DMS53 (cell line): ENCODE measurements around the gene IFNG-AS1.

Source experiments
- DNase-seq: peaks from one replicate; lab custom pipeline; 2025; lab: John Stamatoyannopoulos, UW

The IFNG-AS1 gene

DNA sequence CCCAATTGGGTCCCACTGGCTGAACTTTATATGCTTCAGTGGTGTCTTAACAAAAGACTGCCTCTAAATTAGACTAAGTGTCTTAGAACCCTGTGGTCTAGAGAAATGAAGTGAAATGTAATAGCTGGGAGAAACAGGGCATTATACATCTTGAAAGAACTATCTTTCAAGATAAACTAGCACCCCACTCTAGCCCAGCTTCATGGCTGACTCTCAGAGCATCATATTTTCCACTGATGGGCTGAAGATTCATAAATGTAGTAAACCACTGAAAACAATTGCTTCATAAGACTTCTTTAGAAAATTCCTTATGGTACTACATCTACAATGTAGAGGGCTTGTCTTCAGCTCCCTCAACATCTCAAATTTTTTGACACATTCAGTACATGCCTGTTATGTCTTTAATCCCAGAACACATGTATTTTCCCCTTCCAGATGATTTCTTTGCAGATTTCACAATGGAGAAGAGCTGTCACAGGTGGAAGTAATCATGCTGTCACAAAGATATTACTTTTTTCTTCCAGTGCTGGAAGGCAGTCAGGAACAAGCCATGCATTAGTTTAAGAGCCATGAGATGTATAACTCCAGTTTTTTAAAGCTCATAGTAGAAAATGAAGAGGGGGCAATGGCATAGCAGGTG, 48.5 kb downstream of the IFNG-AS1 start:
- no peak for DNase-seq

DNA sequence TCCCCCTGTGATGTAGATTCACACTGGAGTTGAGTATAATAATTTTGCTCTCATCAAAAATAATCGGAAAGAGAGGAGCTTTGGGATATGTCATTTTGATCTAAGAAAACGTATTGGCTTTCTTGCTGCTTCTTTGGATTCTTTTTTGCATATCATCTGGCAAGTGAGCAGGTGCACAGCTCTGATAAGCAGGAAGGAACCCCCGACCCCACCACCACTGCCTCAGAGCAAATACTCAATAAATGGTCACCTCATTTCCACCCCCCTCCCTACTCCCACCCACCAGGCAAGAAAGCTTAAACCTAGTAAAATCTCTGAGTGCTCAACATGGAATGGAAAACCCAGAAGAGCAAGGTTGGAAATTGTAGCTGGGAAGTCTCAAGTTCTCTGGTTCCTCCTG, 49.4 kb downstream of the IFNG-AS1 start:
- no peak for DNase-seq

DNA sequence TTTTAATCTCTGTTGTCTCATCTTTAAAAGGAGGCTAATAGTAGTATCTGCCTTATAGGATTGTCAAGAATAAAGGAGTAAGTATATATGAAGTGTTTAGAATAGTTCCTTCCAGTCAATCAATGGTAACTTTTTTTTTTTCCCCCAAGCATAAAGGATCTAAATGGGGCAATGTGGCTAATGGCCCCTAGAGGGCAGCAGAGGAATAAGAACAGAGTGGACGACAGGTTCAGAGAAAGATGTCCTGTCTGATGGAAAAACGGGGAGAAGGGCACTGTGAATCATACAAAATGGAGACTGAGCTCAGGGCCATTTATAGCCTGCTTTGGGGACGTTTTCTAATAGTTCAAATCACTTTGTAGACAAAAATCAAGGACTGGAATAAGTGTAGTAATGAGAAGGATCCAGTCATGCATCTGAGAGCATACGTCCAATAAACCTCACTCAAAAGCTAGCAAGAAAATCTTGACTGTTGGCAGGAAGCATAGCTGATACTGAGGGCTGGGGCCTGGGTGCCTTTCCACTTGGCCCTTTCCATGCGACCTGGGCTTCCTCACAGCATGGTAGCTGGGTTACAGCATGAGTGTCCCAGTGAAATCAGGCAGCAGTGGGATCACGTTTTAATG, 51.3 kb downstream of the IFNG-AS1 start:
- DNase-seq, result peak; percentile 92

DNA sequence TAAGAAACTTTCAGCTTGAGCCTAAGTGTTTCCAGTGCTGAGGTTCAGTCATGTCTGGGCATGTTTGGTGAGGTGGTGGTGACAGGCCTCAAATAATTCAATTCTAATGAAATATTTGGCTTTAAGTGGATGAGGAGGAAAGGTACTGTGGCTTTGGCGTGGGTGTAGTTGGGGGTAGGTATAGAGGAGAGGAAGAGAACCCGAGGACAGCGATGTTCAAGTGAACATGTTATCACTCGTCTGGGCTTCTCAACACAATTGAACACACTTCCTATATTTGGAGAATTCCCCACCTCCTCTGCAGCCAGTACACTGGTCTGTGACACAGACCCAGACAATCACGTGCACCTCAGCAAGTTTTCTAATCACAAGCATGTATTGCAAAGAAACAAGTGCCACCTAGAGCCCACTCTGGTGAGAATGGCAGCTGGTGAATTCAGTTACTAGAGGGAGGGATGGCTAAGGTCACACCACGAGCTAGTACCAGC, 53.0 kb downstream of the IFNG-AS1 start:
- peak; percentile 12 for DNase-seq

DNA sequence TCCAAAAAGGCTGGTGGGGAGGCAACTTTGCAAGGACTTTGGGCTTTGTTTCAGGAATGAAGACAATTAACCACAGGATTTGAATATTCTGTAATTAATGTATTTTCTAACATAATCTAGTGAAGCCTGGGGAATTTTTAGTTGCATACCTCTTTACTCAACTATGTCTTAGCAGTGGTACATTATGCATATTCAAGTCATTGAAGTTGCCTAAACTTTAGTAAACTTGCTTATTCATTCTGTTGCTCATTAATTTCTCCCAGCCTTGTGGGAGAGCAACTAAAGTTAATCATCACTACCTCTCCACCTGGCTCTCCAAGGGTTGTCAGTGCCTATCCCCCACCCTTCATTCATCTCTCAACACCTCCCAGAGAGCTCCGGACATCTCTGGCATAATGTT, 54.2 kb downstream of the IFNG-AS1 start:
- no peak for DNase-seq

DNA sequence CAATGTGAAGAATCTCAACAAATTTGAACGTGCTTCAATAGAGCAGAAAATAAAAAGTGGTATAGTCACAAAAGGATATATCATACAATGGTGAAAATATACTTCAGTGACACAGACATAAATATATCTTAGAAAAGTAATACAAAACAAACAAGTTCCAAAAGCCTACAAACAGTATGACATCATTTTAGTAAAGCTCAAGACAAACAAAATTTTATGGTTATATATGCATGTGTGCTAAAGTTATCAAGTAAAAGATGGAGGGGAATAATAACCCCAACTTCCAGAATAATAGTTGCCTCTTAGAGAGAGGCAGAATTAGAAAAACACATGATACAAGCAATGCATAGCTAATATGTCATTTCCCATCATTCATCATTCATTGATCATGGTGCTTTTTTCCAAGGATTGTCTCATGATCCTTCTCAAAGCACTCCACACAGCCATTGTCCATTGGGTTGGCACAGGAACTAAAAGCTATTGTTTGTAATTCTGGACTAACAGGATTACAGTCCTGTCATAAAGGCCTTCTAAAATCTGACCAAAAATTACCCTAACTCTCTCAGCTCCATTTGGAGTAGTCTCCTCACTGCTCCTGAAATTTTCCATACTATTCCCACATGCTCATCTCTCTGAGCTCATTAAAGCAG, 59.5 kb downstream of the IFNG-AS1 start:
- peak; percentile 16 for DNase-seq

DNA sequence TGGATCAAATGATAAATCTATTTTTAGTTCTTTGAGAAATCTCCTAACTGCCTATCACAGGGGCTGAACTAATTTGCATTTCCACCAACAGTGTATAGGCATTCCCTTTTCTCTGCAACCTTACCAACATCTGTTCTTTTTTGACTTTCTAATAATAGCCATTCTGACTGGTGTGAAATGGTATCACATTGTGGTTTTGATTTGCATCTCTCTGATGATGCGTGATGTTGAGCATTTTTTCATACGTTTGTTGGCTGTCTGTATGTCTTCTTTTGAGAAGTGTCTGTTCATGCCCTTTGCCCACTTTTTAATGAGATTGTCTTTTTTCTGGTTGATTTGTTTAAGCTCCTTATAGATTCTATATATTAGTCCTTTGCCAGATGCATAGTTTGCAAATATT, 67.1 kb downstream of the IFNG-AS1 start:
- no peak for DNase-seq

DNA sequence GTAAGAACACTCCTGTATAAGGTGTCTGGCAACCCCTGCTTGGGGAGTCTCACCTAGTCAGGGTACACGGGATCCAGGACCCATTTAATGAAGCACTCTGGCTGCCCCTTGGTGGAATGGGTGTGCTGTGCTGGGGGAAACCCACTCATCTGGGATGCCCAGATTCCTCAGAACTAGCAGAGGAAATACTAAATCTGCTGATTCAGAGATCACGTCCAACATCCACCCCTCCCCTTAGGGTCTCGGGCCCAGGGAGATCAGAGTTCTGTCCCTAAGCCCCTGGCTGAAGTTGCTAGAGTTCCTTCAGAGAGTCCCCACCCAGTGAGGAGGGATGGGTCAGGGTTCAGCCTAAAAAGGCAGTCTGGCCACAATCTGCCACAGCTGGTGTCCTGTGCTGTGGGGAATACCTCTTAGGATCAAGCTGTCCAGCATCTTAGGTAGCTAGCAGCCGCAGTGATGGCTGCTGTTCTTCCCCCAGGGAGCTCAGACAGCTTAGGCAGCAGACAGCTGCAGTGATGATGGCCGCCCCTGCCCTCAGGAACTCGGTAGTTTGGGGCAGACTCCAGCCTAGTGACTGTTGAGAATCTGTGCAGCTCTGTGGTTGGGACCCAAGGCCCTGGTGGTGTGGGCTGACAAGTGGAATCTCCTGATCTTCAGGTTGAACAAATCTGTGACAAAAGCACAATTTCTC, 74.8 kb downstream of the IFNG-AS1 start:
- no peak for DNase-seq

DNA sequence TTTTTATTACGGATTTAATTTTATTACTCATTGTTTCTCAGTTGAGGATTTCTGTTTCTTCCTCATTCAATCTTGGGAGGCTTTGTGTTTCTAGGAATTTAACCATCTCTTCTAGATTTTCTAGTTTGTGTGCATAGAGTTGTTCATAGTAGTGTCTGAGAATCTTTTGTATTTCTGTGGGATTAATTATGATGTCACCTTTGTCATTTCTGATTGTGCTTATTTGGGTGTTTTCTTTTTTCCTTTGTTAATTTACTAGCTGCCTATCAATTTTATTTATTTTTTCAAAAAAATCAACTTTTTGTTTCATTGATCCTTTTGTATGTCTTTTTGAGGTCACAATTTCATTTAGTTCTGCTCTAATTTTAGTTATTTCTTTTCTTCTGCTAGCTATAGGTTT, 75.9 kb downstream of the IFNG-AS1 start:
- DNase-seq, result no peak

DNA sequence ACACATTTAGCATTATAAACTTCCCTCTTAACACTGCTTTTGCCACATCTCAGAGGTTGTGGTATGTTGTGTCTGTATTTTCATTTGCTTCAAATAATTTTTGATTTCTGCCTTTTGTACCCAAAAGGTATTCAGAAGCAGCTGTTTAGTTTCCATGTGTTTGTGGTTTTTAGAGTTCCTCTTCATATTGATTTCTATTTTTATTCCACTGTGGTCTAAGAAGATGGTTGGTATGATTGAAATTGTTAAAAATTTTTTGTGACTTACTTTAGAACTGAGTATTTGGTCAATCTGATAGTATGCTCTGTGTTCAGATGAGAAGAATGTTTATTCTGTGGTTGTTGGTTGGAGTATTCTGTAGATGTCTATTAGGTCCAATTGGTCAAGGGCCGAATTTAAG, 76.4 kb downstream of the IFNG-AS1 start:
- DNase-seq, result no peak

DNA sequence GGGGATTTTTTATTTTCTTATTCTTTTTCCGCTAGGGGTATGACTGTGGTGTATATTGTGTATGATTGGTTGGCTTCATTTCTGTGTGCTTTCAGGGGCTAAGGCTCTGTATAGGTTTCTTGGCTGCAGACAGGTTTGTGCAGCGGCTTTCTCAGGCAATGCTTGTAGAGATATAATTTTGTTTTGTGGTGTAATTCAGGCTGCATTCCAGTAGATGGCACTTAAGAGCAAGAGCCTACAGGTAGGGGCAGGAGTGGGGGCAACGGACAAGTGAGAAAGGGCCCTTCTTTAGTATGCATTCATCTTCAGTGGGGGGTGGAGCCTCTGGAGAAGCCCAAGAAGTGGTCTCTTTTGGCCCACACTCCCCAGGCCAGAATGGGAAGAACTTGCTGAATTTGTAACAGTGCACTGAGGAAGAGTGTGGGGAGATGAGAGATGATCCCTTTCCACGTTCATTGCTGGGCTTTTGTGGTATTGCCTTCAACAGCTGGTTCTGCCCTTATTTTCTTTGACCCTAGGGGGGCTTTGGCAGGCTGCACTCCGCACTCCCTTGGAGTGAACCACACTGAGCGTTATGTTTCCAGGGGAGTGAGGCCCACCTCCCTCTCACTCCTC, 78.6 kb downstream of the IFNG-AS1 start:
- peak; percentile 55 for DNase-seq

DNA sequence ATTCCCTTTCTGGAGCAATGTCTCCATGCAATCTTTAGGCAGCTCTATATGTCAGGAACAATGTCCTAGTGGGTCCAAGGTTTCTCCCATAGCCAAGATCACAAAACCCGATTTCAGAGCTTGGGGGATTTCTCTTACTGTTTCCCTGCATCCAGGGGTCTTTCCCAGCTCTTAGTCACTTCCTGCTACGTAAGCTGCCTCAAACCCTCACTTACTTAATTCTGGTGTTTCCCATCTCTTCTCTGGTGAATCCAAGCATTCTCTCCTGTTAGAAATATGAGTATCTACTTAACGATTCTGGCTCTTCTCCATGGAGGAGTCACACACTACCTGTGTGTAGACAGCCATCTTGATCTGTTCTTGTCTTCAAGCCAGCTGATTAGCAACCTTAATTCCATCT, 80.0 kb downstream of the IFNG-AS1 start:
- no peak for DNase-seq
